Panc1 (cell line): ENCODE results near the gene NDUFA11.

ENCODE experiments used
- CTCF ChIP-seq: fragments of 450-650 bp; IDR thresholded peaks from 2 replicates; pipeline ENCODE4 v1.5.1; 2017; ENCODE audit warnings: mild to moderate bottlenecking
- POLR2AphosphoS5 ChIP-seq: IDR thresholded peaks from 2 replicates; pipeline ENCODE4 v1.6.1; 2012; ENCODE audit warnings: mild to moderate bottlenecking, low read depth, low read length, moderate library complexity
- SIN3A ChIP-seq: IDR thresholded peaks from 2 replicates; pipeline ENCODE4 v1.6.1; 2012; ENCODE audit warnings: low read depth, mild to moderate bottlenecking, low read length, moderate library complexity, borderline replicate concordance; ENCODE audit not compliant: insufficient read depth
- TCF7L2 ChIP-seq: IDR thresholded peaks from 2 replicates; pipeline ENCODE4 v1.6.1; 2011; ENCODE audit warnings: mild to moderate bottlenecking, low read depth, low read length, inconsistent platforms
- TF ChIP-seq, protein P1 (sequence below), 2 experiments: IDR thresholded peaks; 2 replicates each; pipeline ENCODE4 v1.6.1; 2011 to 2012; ENCODE audit warnings: low read depth in 2 of 2, control low read depth in 1 of 2, low read length in 1 of 2, mild to moderate bottlenecking in 1 of 2, moderate library complexity in 1 of 2; ENCODE audit not compliant: insufficient read depth in 1 of 2

DNA sequence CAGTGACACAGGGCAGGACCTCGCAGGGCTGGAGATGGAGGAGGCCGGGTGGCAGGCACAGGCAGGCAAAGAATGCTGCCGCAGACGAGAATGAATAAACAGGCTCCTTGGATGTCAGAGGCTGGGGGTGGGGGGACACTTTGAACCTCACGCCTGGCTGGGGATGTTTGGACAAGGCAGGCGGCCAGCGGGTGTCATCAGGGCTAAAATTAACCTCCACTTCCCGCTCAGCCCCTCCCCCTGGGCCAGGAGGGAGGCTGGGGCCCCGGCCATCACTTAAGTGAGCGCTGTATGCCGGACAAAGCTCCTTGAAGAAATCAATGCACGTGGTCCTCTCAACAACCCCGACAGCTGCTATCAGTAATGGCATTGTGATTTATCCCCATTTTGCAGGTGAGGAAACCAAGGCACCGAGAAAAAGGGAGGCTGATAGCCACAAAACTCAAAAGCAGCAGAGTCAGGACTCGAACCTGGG lies 22.9 kb downstream of the NDUFA11 start:
- TF ChIP-seq, protein P1, sequence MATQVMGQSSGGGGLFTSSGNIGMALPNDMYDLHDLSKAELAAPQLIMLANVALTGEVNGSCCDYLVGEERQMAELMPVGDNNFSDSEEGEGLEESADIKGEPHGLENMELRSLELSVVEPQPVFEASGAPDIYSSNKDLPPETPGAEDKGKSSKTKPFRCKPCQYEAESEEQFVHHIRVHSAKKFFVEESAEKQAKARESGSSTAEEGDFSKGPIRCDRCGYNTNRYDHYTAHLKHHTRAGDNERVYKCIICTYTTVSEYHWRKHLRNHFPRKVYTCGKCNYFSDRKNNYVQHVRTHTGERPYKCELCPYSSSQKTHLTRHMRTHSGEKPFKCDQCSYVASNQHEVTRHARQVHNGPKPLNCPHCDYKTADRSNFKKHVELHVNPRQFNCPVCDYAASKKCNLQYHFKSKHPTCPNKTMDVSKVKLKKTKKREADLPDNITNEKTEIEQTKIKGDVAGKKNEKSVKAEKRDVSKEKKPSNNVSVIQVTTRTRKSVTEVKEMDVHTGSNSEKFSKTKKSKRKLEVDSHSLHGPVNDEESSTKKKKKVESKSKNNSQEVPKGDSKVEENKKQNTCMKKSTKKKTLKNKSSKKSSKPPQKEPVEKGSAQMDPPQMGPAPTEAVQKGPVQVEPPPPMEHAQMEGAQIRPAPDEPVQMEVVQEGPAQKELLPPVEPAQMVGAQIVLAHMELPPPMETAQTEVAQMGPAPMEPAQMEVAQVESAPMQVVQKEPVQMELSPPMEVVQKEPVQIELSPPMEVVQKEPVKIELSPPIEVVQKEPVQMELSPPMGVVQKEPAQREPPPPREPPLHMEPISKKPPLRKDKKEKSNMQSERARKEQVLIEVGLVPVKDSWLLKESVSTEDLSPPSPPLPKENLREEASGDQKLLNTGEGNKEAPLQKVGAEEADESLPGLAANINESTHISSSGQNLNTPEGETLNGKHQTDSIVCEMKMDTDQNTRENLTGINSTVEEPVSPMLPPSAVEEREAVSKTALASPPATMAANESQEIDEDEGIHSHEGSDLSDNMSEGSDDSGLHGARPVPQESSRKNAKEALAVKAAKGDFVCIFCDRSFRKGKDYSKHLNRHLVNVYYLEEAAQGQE (IDR thresholded peaks at IDR 0.05; ENCODE audit: insufficient read depth in 1 of 2, low read depth in 2 of 2, low read length in 1 of 2), result no peak
- TF ChIP-seq CTCF (no peak), SIN3A (no peak), TCF7L2 (no peak), POLR2AphosphoS5 (no peak)
